ENCODE measurements around the gene ADAP1.

DNA sequence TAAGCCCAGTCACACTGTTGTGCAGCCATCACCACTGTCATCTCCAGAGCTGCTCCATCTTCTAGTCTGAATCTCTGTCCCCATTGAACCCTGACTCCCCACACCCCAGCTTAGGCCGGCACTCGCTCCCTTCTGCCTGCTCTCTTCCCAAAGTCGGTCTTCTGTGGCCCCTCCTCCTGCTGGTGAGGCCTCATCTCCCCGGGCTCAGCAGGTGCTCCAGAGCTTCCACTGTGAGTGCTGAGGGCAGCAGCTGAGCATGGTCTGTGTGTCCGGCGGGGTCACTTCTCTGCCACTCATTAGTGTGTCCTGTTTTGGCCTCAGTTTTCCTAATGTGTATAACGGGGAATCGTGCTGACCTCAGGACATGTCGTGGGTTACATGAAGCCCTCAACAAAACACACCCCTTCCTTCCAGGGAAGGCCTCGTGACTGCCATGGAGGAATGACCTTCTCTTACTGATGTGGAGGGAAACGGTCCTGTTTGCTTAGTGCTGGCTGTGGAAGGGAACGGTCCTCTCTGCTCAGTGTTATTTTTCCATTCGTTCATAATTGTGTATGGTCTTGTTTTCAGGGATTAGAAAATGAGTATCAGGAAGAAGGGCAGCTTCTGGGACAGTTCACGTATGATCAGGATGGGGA, 82.5 kb downstream of the ADAP1 start:
- TF ChIP-seq, protein P1, sequence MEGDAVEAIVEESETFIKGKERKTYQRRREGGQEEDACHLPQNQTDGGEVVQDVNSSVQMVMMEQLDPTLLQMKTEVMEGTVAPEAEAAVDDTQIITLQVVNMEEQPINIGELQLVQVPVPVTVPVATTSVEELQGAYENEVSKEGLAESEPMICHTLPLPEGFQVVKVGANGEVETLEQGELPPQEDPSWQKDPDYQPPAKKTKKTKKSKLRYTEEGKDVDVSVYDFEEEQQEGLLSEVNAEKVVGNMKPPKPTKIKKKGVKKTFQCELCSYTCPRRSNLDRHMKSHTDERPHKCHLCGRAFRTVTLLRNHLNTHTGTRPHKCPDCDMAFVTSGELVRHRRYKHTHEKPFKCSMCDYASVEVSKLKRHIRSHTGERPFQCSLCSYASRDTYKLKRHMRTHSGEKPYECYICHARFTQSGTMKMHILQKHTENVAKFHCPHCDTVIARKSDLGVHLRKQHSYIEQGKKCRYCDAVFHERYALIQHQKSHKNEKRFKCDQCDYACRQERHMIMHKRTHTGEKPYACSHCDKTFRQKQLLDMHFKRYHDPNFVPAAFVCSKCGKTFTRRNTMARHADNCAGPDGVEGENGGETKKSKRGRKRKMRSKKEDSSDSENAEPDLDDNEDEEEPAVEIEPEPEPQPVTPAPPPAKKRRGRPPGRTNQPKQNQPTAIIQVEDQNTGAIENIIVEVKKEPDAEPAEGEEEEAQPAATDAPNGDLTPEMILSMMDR (conservative IDR thresholded peaks at IDR 0.05 in 1 of 2, IDR thresholded peaks at IDR 0.05 in 1 of 2; ENCODE audit: extremely low read depth in 1 of 2, insufficient read depth in 1 of 2, low read depth in 1 of 2, low read length in 2 of 2), result no peak
- no peak for TF ChIP-seq EZH2 (IDR thresholded peaks at IDR 0.05; ENCODE audit: borderline replicate concordance, low read length)
